Hematopoietic multipotent progenitor cell treated with erythropoietin and hydrocortisone succinate and interleukin-3 and kit ligand, for 15 days (in vitro differentiated cells): ENCODE results near the gene PTMA.
"Not testable (repeated sequence)": the region's sequence is repeated elsewhere in the genome, so short reads cannot be mapped to it uniquely, and the experiment has no call there.

ENCODE experiments used
- DNase-seq: peaks from one replicate; pipeline ENCODE4 v3.0.0-alpha.2; 2015; ENCODE audit warnings: low spot score

The PTMA gene

GRCh38 chr2:231696004-231696367, 12.3 kb upstream of the PTMA start:
- no peak for DNase-seq

- no peak for DNase-seq
These were observed 9.3 kb upstream of the PTMA start for GRCh38 chr2:231699006-231699405.

- DNase-seq, result no peak
These were observed 6.6 kb upstream of the PTMA start for GRCh38 chr2:231701456-231702373.

- no peak for DNase-seq
These were observed 4.3 kb upstream of the PTMA start for GRCh38 chr2:231704017-231704416.

GRCh38 chr2:231706731-231707624, 1.3 kb upstream of the PTMA start:
- peak; percentile 97 for DNase-seq

GRCh38 chr2:231707625-231707926, 749 bp upstream of the PTMA start:
- no peak for DNase-seq

GRCh38 chr2:231708773-231709635, 679 bp downstream of the PTMA start:
- peak; percentile 53 for DNase-seq

GRCh38 chr2:231709636-231709980, 1.3 kb downstream of the PTMA start:
- peak; percentile 44 for DNase-seq

- DNase-seq, result peak; percentile 88
These were observed 1.9 kb downstream of the PTMA start for GRCh38 chr2:231709981-231710798.

GRCh38 chr2:231710799-231711676, 2.7 kb downstream of the PTMA start:
- DNase-seq, result peak; percentile 21

- no peak for DNase-seq
These were observed 3.5 kb downstream of the PTMA start for GRCh38 chr2:231711677-231712450.

- DNase-seq, result not testable (repeated sequence)
These were observed 4.2 kb downstream of the PTMA start for GRCh38 chr2:231712451-231713021.

GRCh38 chr2:231713406-231713729, 5.0 kb downstream of the PTMA start:
- DNase-seq, result not testable (repeated sequence)

- peak; percentile 92 for DNase-seq
These were observed 5.7 kb downstream of the PTMA start for GRCh38 chr2:231713730-231714638.

- DNase-seq, result peak; percentile 84
These were observed 6.5 kb downstream of the PTMA start for GRCh38 chr2:231714639-231715498.

GRCh38 chr2:231715499-231715837, 7.1 kb downstream of the PTMA start:
- no peak for DNase-seq

GRCh38 chr2:231715988-231716616, 7.8 kb downstream of the PTMA start:
- no peak for DNase-seq
